ENCODE measurements around the gene ETS1. TPM values are rescaled to one million over a fixed set of nuclear protein-coding genes. Genes with fewer than 3 reads are reported as not detected.
A peak's percentile ranks its signal among the peaks of the same experiment; 100 is the strongest.

ETS1 gene
- total RNA-seq, 2 donors from 2014 or later = 61.0 to 62.5 TPM

- DNase-seq (ENCODE audit: low spot score) = no peak
- intact Hi-C loops (cut with DNase I) = no loop called here
Observed at GRCh38 chr11:128527046-128527445, 60.3 kb downstream of the ETS1 start.

GRCh38 chr11:128525411-128526243 lies 61.7 kb downstream of the ETS1 start:
- intact Hi-C loops (cut with DNase I) = no loop called here
- no peak for DNase-seq (ENCODE audit: low spot score)

- intact Hi-C loops (cut with DNase I) = no loop called here
- no peak for DNase-seq (ENCODE audit: low spot score)
Observed at GRCh38 chr11:128524172-128524571, 63.2 kb downstream of the ETS1 start.

DNA sequence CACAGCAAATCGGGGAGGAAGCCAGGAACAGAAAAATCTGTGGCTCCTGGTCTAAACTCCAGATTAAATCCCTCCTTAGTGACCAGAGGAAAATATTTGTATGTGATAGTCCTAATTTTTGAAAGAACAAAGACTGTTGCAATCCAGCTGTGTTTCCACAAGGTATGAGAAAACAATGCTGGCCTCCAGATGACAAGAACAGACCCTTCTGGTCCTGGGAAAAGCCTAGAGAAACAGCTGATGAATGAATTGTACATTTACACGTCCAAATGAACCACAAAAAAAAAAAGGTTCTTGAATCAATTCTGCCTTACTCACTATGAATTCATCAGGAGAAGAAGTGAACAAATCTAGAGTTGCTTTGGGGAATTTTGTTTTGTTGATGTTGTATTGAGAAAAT lies 63.7 kb downstream of the ETS1 start:
- intact Hi-C loops (cut with DNase I) = no loop called here
- no peak for DNase-seq (ENCODE audit: low spot score)

DNA sequence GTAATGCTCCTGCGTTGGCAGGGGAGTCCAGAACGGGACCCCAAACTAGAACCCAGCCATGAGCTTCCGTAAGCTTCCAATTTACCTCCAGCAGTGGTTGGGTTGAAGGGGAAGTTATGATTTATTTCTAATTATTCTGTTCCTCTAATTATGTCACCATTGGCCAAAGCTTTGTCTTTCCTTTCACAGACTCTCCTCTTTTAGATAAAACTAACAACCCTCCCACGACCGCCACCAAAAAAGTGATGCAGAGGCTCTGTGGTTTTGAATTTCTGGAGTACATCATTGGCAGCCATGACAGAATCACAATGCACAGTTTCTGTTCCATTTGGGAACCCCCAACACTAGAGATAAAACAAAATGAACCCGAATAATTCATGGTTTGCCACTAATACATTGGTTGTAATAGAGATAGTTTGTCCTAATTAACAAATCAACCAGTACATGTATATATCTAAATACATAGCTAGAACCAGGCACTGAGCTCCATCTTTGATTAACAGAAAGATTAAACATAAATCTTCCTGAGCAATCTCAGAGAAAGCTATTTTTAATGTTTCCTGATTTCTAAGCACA lies 64.3 kb downstream of the ETS1 start:
- intact Hi-C loops (cut with DNase I) = no loop called here
- no peak for DNase-seq (ENCODE audit: low spot score)

- DNase-seq (ENCODE audit: low spot score) = peak; percentile 98
- intact Hi-C loops (cut with DNase I) = no loop called here
Observed at GRCh38 chr11:128522055-128522942, 65.1 kb downstream of the ETS1 start.

GRCh38 chr11:128521682-128522054 lies 65.7 kb downstream of the ETS1 start:
- intact Hi-C loops (cut with DNase I) = no loop called here
- no peak for DNase-seq (ENCODE audit: low spot score)

DNA sequence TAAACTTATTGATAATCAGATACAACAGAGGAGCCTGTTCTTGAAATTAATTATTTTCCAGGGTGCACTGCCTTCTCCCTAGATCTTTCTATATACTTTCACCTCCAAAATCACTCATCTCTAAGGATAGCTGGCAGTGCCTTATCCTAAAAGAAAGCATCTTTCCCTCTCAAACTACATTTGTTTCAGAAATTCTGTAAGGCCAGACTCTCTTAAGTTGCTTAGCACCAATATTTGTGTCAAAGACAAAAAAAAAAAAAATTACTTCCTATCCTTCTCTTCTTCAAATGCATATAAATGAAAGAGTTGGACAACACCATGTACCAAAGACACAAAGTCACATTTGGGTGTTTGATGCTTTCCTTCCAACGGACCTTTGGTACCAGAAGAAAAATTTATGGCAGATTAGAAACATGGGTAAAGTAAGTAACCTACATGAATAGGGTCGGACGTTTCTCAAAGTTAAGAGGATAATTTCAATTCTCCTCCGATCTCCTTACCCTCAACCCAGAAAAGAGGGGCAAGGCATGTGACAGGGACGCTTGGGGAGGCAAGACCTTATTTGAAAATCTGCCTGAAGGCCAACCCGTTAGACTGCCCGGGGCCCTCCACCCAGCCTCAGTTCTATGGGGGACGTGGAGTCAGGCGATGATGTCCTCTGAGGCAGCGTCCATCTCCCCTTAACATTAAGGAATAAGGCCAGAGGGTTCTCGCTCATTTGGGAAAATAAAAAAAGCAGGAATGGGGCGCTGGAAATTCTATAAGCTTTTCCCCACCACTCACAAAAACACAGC lies 66.3 kb downstream of the ETS1 start:
- intact Hi-C loops (cut with DNase I) = no loop called here
- DNase-seq (ENCODE audit: low spot score) = no peak

- DNase-seq (ENCODE audit: low spot score) = no peak
- intact Hi-C loops (cut with DNase I) = no loop called here
Observed at GRCh38 chr11:128520206-128520887, 67.0 kb downstream of the ETS1 start.

DNA sequence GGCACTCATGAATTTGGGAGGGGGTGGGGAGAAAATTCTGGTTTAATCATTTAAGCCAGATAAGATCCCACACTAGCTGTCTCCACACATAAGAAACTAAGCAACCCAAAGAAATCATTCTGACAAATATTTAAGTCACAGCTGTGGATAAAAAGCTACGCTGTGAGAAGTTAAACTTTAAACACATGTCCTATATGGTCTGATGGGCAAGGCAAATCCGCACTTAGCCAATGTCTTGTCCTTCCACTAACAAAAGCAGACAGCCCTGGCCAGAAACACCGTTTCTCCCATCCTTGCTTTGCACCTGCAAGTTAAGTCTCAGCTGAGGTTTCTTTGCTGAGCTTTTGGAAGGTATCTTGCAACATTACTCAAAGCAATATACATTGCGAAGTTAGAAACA lies 68.0 kb downstream of the ETS1 start:
- no peak for DNase-seq (ENCODE audit: low spot score)
- intact Hi-C loops (cut with DNase I) = loop anchor here in 1 of 2 donors (10.0 kb wide), 1 partner anchor 55 kb away; no protein-coding TSS in a partner anchor

- no peak for DNase-seq (ENCODE audit: low spot score)
- intact Hi-C loops (cut with DNase I) = loop anchor here in 1 of 2 donors (10.0 kb wide), 1 partner anchor 54 kb away; no protein-coding TSS in a partner anchor
Observed at GRCh38 chr11:128518493-128519207, 68.7 kb downstream of the ETS1 start.

DNA sequence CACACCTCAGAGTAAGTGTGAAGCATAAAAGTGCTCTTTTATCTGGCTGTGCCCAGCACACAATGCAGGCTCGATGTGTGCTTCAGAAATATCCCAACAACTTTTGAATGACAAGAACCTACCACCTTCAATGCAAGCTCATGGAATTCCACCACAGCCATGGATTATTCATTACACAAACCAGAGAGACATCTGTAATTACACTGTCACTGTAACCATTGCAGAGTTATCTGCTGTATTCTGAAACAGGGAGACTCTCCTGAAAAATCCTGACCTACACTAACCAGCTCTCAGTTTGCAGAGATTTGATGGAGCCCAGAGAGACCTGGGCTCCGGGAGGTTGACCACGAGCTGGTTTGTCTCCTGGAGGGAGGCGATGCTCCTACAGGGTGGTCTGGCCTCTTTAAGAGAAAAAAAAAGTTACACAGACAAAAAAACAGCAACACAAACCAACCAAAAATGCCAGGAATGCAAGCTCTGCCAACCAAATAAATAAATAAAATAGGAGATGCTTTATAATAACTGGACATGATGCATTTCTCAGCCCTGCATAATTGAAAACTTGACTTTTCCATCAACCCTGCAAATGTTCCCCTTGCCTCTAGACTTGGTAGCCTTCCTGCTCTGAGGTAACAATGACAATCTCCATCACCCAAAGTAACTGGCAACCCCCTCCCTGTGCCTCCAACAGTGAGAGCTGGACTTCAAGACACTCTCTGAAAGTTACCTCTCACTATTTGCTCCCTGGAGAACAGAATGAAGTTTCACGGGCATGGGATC lies 69.7 kb downstream of the ETS1 start:
- intact Hi-C loops (cut with DNase I) = loop anchor here in 1 of 2 donors (10.0 kb wide), 1 partner anchor 53 kb away; no protein-coding TSS in a partner anchor
- DNase-seq (ENCODE audit: low spot score) = no peak

DNA sequence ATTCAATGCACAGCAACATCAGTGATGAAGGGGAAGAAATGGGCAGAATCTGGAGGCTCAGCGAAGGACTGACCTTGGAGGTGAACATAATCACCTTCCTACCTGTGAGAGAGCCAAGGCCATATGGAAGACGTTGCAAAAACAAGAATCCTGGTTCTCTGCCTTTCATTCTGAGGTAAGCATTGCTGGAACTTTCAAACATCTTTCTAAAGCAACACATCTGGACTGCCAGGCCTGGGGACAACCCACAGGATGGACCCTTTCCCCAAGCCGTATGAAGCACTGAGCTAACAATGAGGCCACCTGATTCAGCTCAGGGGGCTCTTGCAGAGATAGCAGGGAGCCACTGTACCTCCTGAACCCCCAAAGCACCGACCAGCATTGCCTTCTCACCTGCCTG lies 70.5 kb downstream of the ETS1 start:
- no peak for DNase-seq (ENCODE audit: low spot score)
- intact Hi-C loops (cut with DNase I) = loop anchor here in 1 of 2 donors (10.0 kb wide), 1 partner anchor 52 kb away; no protein-coding TSS in a partner anchor

- no peak for DNase-seq (ENCODE audit: low spot score)
- intact Hi-C loops (cut with DNase I) = loop anchor here in 1 of 2 donors (10.0 kb wide), 1 partner anchor 51 kb away; no protein-coding TSS in a partner anchor
Observed at GRCh38 chr11:128515826-128516778, 71.3 kb downstream of the ETS1 start.

DNA sequence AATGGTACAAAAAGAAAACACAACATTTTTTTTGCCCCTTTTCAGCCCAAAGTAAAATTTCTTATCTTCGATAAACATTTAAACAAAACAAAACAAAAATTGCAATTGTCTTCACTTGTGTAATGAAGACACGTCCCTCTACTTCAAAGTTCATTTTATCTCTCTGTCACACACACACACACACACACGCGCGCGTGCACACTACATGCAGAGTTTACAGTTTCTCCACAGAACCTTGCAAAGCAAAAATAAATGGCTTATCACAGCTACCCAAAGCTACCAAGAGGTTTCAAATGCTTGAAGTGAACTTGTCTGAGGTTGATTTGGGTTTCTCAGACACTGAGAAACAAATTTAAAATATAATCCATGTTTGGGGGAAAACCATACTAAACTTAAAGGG lies 72.3 kb downstream of the ETS1 start:
- intact Hi-C loops (cut with DNase I) = loop anchor here in 1 of 2 donors (10.0 kb wide), 1 partner anchor 50 kb away; no protein-coding TSS in a partner anchor
- no peak for DNase-seq (ENCODE audit: low spot score)
